Epidermal melanocyte (primary cell): ENCODE measurements around the gene OSBP2.
"Not testable (repeated sequence)": the region's sequence is repeated elsewhere in the genome, so short reads cannot be mapped to it uniquely, and the experiment has no call there.

ENCODE experiments used
- DNase-seq: peaks from one replicate; pipeline ENCODE4 v3.0.0; 2011; ENCODE audit warnings: low spot score; ENCODE audit not compliant: insufficient read length

Gene OSBP2

DNA sequence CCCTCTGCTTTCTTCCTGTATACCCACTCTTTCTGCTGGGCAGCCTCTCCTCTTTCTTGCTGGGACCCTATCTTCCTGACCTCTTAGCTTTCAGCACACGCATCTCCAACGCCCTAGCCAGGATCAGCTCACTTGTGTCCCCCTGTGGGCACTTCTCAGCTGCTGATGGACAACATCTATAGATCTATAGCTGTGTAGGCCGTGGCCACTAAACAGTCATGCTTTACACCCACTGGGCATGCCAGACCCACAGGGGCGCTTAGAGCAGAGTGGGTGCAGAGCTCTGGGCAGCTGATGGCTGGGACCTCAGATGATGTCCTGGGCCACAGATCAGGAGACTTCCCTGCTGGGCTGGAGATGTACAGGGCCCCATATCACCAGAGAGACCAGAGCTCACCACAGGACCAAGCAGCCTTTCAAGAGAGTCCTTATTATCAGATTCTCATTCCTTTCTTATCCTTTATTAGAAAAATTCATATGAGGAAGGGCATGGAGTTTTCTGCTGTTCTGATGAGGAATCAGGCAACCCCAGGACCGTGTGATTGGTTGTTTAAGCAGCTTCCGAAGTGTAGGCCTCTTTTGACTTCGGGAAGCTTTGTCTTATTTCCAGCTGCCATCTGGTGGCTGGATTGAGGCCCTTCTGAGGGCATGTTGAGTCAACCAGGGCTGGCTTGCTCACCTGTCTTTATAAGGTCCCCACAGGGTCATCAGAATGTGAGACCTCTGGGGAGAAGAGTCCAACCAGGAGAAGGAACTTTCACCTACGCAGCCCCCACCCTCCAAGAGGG, 60.5 kb downstream of the OSBP2 start:
- peak; percentile 87 for DNase-seq

DNA sequence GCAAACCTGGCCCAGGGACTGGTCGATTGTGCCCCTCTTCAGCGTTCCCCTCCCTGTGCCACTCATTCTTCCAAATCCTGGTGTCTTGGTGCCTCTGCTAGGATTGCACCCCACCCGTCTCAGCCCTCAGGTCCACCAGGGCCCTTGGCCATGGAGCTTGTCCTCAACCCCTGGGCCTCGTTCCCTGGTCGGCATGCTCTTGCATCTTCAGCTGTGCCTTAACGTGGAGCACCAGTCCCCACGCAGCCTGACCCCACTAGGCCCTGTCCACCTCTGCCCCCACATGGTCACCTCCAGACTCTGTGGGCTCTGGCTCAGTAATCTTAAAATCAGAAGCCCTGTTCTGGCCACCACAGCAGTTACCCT, 61.1 kb downstream of the OSBP2 start:
- no peak for DNase-seq

DNA sequence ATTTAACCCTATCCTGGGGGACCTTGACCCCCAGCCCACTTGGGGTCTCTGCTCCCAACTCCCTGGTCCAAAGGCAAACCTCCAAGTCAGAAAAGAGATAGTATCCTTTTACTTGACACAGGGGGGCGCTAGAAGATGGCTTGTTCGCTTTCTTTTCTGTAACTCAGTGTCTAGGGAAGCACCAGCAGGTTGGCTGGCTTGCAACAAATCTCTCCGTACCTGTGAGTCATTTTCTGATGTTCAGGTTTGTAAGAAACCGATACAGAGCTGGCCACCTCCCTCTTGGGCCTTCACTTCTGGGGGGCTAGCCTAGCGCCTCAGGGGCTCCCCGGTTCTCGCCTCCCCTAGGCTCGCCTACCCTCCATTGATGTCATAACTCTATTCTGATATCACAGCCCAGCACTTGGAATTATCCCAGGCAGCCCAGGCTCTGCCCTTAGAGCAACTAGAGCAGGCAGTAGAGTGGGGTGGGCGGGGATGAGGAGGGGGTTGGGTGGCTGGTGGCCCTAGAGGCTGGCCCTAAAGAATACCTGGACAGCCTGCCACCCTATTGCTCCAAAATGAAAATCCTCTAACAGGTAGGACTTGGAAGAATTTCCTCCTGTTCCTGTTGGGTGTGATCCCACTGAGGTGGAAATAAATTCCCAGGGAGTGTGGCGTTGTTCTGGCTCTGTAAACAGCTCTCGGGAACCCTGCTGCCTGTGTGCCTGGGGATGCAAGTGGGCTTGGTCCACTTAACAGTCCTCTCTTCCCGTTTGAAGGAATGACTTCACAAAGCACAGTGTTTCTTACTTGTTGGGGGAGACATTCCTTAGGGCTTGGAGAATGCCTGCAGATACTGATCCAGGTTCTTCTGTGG, 69.4 kb downstream of the OSBP2 start:
- DNase-seq, result no peak

DNA sequence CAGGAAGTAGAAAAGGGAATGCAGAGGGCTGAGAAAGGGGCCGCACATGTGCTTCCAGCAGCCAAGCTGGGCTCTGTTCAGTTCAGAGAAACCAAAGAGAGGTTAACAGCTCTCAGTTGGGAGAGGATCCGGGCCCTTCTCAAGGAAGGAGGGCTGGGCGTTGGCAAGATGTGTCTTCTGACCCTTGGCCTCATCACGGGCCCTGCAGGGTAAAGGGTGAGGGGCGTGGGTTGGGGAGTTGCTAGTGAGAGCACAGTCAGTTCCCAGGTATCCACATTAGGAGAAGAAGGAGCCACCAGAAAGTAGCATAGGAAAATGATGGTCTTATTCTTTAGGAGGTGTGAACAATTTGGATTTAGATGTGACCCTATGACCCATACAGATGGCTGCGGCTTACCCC, 73.0 kb downstream of the OSBP2 start:
- no peak for DNase-seq

DNA sequence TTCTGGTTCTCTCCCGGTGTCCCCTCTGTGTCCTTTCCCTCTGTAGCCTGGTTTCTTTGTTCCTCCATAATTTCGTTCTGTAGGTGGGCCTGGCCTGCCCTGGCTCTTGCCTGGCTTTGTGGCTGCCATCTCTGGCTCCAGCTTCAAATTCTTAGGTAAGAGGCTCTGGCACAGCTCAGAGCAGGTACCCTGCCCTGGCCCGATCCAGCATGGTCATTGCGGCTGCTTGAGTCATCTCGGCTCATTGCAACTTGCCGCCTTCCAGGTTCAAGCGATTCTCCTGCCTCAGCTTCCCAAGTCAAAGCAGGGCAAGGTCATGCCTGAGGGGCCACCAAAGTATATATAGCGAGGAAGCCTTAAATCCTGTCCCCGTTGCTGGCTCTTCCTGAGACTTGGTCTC, 76.0 kb downstream of the OSBP2 start:
- DNase-seq, result no peak

DNA sequence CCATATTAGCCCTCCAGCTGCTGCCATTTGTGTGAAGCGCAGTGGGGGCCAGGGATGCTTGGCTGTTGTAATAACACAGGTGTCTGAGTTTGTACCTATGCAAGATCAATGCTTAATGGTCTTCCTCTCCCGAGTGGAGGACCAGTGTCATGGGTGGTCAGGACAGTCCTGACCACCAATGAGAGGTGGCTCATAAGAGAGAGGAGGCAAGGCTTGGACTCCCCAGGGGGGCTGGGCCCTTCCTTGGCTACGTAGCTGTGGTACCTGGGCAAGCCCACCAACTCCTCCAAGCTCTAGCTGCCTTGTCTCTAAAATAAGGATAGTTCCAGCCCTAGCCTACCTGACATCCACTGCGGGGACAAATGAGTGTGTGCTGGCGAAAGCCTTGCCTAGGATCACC, 79.2 kb downstream of the OSBP2 start:
- no peak for DNase-seq

DNA sequence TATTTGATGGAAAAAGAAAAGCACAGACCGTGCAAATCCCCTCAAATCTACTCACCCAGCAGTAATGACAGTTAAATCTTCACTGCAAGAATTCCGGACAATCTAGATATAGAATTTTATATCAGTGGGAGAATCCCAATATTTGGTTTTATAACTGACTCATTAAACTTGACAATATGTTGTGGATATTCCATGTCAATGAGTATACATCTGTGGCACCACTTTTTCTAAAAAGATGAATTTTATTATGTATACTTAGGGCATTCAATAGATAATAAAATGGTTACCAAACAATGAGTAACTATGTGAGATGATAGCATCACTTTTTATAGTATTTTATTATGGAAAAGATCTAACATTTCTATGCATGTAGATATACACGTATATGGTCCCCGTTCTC, 79.9 kb downstream of the OSBP2 start:
- DNase-seq, result no peak

DNA sequence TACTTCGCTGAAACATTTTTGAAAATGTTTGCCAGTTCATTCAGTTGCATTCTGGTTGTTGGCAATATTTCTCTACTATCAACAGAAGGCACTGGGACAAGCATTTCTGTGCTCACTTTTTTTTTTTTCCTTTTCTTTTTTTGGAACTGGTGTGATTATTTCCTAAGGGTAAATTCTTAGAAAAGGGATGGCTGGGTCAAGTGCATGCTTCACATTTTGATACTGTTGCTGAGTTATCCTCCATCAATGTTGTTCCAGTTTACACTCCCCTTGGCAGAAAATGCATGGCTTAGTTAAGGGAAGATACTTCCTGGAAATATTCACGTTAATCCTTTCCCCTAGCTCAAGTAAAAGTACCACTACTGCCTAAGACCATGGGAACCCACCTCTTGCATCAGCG, 81.8 kb downstream of the OSBP2 start:
- DNase-seq, result no peak

DNA sequence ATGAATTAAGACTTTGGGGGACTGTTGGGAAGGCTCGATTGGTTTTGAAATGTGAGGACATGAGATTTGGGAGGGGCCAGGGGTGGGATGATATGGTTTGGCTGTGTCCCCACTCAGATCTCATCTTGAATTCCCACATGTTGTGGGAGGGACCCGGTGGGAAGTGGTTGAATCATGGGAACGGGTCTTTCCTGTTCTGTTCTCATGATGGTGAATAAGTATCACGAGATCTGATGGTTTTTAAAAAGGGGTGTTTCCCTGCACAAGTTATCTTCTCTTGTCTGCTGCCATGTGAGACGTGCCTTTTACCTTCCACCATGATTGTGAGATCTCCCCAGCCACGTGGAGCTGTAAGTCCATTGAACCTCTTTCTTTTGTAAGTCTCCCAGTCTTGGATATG, 82.5 kb downstream of the OSBP2 start:
- not testable (repeated sequence) for DNase-seq

DNA sequence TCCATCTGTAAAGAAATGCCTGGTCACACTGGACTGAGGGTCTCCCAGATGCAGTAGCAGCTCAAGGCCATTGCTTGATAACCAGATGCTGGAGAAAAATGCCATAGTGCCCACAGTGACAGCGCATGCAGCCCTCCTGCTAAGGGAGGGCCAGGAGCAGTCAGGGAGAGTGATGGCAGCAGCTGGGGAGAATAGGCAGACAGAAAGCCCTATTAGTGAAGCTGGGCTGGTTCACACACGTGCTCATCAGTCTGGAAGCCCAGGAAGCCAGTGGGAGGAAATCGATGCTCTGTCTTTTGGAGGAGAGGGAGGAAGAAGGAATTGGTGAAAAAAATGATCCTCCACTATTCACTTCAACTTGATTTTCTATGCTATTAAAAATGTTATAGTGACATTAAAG, 82.9 kb downstream of the OSBP2 start:
- DNase-seq, result no peak

DNA sequence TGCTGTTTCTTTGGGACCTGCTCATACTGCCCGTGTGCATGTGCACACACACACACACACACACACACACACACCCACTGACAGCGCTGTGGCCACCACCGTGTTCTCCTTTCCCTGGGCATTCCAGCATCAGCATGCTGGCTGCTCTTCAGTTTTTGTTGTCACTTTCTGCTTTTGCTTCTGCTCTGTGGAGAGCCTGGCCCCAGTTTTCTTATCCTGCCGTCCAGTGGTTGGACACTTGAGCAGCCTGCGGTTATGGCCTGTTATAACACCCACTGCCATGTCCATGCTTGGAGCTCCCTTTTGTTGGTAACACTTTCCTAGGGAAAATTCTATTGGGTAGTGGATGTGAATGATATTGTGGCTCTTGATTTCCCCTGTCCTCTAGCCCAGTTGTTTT, 83.6 kb downstream of the OSBP2 start:
- no peak for DNase-seq

DNA sequence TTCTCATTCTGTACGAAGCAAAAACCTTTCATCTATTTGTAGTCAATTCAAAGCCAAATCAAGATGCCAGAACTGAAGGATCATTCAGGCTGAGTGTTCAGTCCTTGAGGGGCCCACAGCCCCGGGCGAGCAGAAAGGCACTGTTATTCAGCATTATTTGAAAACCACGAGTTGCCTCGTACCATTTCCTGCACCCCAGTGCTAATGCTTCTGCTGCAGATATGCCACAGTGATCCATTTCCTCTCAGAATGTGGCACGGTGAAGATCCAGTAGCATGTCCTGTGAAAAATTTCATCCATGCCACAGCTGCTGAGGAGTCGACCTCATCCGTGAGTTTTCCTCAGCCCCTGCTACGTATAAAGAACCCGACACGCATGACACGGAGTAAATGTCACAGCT, 85.4 kb downstream of the OSBP2 start:
- DNase-seq, result no peak

DNA sequence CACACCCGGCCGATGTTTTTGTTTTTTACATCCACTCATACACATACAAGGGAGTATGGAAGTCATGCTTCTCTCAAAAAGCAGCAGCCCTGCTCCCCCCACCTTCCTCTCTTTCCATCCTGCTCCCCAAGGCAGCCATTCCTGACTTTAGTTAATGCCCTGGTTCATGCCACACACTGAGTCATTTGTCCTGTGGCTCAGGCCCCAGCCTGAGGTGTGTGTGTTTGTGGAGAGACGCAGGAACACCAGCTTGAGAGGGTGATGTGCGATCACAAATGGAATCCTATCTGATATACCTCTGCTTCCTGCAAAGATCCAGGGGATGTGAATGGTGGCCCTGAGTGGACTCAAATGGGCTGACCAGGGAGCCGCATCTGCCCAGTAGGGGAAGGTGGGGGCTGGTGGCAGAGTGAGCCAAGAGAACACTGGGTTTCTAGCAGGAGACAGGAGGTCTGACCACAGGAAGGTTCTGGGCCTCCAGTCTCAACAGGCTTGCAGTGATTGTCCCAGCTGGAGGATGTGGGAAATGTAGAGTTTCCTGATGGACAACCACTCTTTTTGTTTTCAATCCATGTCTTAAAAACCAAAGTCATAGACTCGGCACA, 86.7 kb downstream of the OSBP2 start:
- no peak for DNase-seq

DNA sequence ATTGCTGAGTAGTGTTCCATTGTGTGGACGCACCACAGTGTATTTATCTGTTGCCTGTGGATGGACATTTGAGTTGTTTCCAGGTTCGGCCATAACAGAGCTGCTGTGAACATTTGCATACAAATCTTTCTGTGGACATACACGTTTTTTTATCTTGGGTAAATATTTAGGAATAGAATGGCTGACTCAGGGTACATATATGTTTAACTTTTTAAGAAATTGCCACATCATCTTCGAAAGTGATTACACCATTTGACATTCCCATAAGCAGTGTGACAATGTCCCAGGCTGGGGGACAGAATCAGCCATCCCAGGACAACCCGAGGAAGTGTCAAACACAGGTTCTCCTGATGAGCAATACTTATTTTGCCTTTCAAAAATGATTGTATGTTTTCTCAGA, 87.9 kb downstream of the OSBP2 start:
- no peak for DNase-seq

DNA sequence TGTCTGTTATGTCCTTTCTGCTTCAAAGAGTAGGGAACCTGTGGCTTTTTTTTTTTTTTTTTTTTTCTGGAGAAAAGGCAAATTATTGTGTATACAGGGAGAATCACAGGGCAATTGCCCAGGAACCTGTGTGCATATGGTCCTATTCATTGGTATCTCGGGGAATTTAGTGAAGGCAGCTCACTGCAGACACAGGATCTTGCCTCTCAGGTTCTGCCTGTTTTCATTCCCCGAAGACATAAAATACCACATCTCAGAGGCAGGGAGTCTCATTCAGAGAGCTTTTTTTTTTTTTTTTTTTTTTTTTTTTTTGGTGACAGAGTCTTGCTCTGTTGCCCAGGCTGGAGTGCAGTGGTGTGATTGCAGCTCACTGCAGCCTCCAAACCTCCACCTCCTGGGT, 88.3 kb downstream of the OSBP2 start:
- no peak for DNase-seq

DNA sequence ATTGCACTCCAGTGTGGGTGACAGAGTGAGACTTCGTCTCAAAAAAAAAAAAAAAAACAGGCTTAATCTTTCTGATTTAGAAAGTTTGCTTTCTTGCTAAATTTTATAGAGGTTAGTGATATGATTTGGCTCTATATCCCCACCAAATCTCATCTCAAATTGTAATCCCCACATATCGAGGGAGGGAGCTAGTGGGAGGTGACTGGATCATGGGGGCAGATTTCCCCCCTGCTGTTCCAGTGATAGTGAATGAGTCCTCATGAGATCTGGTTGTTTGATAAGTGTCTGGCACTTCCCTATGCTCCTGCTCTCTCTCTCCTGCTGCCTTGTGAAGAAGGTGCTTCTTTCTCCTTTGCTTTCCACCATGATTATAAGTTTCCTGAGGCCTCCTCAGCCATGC, 90.9 kb downstream of the OSBP2 start:
- DNase-seq, result no peak

DNA sequence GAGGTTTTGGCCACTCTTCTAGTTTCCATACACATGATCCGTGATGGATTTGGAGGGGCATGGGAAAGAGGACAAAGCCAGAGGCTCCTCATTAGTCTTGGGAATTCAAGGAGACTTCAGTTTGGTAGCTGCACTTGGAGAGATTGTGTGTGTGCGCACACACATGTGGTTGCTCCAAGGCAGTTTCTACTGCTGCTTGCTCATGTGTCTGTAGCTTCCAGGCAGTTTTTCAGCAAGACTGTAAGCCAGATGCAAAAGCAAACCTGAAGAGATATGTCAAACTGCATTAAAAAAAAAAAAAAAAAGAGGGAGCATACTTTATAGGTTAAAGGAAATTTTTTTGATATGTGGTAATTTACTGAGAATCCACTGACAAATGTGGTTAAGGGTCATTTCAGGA, 95.7 kb downstream of the OSBP2 start:
- DNase-seq, result no peak

DNA sequence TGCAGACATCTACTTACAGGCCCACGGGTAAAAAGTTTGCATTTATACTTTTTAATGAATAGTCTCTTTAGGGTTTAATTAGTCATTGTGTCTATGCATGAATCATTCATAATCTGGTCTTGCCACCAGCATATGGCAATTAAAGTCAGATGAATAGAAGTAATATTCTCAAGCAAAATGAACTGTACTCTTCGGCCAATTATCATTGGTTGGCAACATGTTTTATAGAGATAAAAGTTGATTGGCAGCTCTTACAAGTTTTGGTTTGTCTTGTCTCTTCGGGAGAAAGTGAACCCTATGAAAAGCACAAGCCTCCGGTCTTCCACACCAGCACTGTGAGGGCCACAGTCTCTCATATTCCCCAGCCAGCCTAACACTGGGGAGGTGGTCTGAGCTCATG, 97.8 kb downstream of the OSBP2 start:
- DNase-seq, result no peak

DNA sequence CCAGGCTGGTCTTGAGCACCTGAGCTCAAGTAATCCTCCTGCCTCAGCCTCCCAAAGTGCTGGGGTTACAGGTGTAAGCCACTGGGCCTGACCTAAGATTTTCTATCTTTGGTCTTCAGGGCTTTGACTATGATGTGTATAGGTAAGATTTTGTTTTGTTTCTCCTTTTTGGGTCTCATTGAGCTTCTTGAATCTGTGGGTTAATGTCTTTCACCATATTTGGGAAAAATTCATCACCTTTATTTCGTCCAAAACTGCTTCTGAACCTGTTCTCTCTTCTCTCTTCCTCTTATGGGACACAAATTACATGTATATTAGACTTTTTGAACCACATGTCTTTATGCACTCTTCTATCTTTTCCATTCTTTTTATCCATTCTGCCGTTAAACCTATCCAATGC, 100.4 kb downstream of the OSBP2 start:
- DNase-seq, result no peak

DNA sequence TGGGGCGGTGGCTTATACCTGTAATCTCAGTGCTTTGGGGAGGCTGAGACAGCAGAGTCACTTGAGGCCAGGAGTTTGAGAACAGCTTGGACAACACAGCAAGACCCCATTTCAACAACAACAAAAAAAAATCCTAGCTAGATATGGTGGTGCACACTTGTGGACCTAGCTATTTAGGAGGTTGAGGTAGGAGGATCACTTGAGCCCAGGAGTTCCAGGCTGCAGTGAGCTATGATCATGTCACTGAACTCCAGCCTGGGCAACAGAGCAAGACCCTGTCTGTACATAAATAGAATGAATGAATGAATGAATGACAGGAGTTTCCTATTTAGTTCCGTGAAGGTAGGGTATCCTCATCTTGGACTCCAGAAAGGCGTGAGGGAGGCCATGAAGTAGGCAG, 107.0 kb downstream of the OSBP2 start:
- DNase-seq, result no peak

DNA sequence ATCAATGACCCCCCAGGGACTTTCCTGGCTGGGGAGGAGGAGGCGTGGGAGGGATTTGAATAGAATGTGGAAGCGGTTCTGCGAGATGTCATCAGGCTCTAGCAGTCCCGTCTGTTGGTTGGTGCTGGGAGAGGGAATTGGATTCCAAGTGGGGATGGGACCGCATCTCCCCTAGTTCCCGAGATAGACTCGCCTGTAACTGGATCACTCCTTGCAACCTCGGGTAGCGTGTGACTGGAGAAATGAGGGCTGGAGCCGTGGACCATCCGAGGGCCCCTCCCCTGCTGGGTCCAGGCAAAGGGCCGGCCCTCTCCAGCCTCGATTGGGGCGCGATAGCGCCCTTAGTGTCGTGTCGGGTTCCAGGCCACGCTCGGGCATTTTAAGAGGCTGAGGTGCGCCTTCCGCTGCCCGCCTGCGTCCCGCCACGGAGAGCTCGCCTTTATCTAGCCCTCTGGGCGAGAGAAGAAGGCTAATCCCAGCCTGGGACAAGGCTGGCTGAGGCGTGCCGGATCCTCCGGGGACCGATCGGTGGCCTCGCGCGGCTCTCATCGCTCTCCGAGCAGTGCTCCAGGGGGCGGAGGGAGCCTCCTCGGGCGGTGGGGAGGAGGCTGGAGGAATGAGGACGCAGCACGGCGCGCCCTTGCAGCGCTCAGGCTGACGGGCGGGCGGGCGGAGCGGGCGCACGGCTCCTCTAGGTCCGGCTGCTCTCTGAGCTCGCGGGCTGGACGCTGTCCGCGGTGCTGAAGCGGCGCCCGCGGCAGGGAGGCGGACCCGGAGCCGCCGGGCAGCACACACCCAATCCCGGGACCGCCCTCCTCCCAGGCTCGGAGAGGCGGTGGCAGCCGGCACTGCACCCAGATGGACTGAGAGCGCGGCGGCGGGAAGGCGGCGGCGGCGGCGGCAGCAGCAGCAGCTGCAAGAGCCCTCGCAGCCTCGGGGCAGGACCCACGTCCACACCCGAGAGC, 107.8 kb downstream of the OSBP2 start:
- peak; percentile 61 for DNase-seq
